DMS53 treated with DMSO at 0.1 percent for 48 hours (cell line): Measurements from ENCODE around the gene GNPNAT1.
"Not testable (repeated sequence)": the region's sequence is repeated elsewhere in the genome, so short reads cannot be mapped to it uniquely, and the experiment has no call there.

Experiments used
- DNase-seq: peaks from one replicate; lab custom pipeline; 2025; ENCODE audit not compliant: unreplicated experiment; lab: John Stamatoyannopoulos, UW

The GNPNAT1 gene

DNA sequence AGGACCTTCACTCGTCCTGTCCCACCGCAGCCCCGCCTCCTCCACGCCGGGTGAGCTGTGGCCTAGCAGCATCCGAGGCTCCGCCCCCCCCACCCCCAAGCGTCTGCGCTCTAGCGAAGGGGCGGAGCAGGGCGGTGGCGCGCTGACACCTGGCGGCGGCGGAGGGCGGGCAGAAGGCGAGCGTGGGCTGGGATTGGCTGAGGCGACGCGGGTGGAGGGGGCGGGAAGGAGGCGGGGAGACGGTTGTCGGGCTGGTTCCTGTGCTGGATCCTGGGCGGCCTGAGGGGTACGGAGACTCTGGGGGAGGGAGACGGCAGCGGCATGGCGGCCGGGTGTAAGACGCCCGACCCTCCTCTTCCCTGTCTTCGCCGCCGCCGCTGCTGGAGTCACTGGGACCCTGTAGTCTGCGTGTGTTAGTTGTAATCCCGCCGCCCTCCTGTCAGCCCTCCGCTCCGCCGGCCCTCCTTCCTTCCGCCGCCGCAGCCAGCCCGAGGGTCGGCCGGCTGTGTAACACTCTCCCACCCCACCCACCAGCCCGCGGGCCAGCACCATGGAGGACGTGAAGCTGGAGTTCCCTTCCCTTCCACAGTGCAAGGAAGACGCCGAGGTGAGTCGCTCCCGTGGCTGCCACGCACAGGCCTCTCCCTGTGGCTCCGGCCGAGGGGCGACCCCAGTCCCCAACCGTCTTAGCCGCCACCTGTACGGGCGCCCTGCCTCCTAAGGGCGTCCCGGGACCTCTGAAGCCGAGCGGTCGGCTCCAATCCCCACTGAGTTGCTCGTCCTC is 61.3 kb downstream of the GNPNAT1 start, which contains the start of gene STYX:
Gene STYX (plus strand): TSS at position 242 of the 784 bp plus-strand sequence. CDS start 309 bp downstream, at position 551.
- peak; percentile 87 for DNase-seq

GRCh38 chr14:52729585-52729924 is 61.9 kb downstream of the GNPNAT1 start:
- DNase-seq, result no peak

- DNase-seq, result not testable (repeated sequence)
Measured at GRCh38 chr14:52729035-52729434, 62.4 kb downstream of the GNPNAT1 start.

- DNase-seq, result not testable (repeated sequence)
Measured at GRCh38 chr14:52727509-52727908, 63.9 kb downstream of the GNPNAT1 start.
